ENCODE measurements around the gene KCND1.

Gene KCND1

GRCh38 chrX:48961585-48962091 is 10.0 kb downstream of the KCND1 start:
- Mint-ChIP-seq H3K36me3 (ENCODE audit: low read depth) (peaks cover 2% of the 10 kb centered on the region), H3K27ac (no peak overlapping the region), H3K9me3 (no peaks in the 10 kb centered on the region), H3K4me1 (peaks cover 19% of the 10 kb centered on the region), H3K27me3 (no peaks in the 10 kb centered on the region), H3K4me3 (no peak overlapping the region)
- DNase-seq (no peak), ATAC-seq (no peak)

- Mint-ChIP-seq H3K4me1 (peaks cover 24% of the 10 kb centered on the region), H3K27ac (peak overlapping the region; percentile 51)
- no peak for DNase-seq
Measured at GRCh38 chrX:48960291-48960690, 11.4 kb downstream of the KCND1 start.

GRCh38 chrX:48958635-48959094 is 13.0 kb downstream of the KCND1 start:
- DNase-seq (no peak), ATAC-seq (no peak)
- peak overlapping the region; percentile 95 for H3K4me3 Mint-ChIP-seq
- peaks cover 5% of the 10 kb centered on the region for H3K36me3 Mint-ChIP-seq (ENCODE audit: low read depth)
- H3K27me3 Mint-ChIP-seq: no peaks in the 10 kb centered on the region
- peaks cover 39% of the 10 kb centered on the region for H3K4me1 Mint-ChIP-seq
- no peaks in the 10 kb centered on the region for H3K9me3 Mint-ChIP-seq
- H3K27ac Mint-ChIP-seq: peak overlapping the region; percentile 100

More at GRCh38 chrX:48960291-48960690, 11.4 kb downstream of the KCND1 start:
- H3K36me3 Mint-ChIP-seq (ENCODE audit: low read depth): peaks cover 2% of the 10 kb centered on the region
- H3K27me3 Mint-ChIP-seq: no peaks in the 10 kb centered on the region
- no peak for ATAC-seq
- no peaks in the 10 kb centered on the region for H3K9me3 Mint-ChIP-seq
- H3K4me3 Mint-ChIP-seq: peak overlapping the region; percentile 24

DNA sequence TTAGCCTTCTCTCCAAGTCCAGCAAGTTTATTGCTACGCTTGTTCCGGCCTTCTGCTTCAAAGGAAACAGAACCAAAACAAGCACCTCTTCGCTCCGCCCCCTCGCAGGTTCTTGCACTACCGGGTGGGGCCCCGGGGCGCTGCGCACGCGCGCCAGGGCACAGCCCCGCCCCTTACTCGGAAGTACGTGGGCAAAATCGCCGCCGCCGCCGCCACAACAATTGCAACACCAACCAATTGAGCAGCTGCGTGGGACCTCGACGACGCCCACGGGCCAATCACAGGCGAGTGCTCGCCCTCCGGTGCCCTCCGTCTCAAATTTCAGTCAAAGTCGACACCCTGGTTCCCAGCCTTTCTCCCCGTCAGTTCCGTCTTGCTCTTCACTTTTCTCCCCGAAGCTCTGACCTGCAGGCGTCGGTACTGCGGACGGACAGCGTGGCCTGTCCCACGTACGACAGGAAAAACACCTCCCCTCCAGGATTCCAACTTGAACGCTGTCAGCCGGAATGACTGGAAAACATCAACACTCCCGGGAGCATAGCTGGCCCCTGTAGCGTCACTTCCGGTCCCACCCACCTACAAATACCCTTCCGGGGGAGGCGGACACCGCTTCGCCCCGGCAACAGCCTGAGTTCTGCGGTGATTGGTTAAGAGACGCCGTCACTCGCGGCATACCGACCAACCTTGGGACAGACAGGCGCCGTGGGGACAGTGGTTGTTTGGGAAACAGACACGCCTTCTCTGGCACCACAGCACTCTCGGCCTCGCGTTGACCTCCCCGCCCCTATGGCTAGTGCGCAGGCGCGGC is 13.6 kb downstream of the KCND1 start:
- H3K4me3 Mint-ChIP-seq: peak overlapping the region; percentile 95
- peak overlapping the region; percentile 100 for H3K27ac Mint-ChIP-seq
- ATAC-seq: peak; percentile 93
- H3K27me3 Mint-ChIP-seq: no peaks in the 10 kb centered on the region
- H3K9me3 Mint-ChIP-seq: no peaks in the 10 kb centered on the region
- peaks cover 6% of the 10 kb centered on the region for H3K36me3 Mint-ChIP-seq (ENCODE audit: low read depth)
- DNase-seq: peak; percentile 89
- peaks cover 45% of the 10 kb centered on the region for H3K4me1 Mint-ChIP-seq

- ATAC-seq (peak; percentile 66), DNase-seq (peak; percentile 77)
- no peaks in the 10 kb centered on the region for H3K9me3 Mint-ChIP-seq
- peak within 1 kb of the TSS; percentile 100 for H3K27ac Mint-ChIP-seq
- H3K4me3 Mint-ChIP-seq: peak within 1 kb of the TSS; percentile 95
- H3K4me1 Mint-ChIP-seq: peaks cover 50% of the 10 kb centered on the region
- no peaks in the 10 kb centered on the region for H3K27me3 Mint-ChIP-seq
- H3K36me3 Mint-ChIP-seq (ENCODE audit: low read depth): peaks cover 6% of the 10 kb centered on the region
Measured at GRCh38 chrX:48957477-48957826, 14.2 kb downstream of the KCND1 start, which contains the start of gene OTUD5. TSS of gene OTUD5 (minus strand) at chrX:48957607. CDS start at chrX:48957570, 37 bp downstream.

DNA sequence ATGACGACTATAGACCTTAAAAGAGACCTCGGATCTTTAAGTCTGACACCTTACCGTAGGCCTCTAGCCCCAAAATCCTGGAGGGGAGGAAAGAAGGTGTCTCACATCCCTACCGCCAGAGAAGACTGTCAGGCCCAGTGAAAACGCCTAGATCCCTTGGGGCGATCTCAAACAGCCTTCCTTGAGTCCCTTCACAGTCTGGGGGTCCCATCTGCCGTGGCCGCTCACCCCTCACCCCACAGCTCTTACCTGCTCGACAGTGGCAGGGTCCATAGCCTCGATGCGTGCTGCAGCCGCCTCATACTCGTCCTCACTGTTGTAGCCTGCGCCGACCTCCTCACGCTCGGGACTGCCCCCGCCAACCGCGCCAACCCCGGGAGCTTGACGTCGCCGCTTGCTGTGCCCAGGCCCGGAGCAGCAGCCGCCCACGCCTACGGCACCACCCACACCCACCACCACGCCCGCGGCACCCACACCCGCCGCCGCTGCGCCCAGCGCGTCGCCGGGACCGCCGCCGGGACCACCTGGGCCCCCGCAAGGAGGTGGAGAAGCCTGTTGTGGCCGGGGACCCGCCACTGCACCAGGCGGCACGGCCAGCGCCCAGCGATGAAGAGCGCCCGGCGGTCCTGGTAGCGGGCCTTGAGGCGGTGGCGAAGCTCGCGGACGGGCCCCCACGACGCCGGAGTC is 14.8 kb downstream of the KCND1 start:
- H3K27ac Mint-ChIP-seq: peak overlapping the region; percentile 86
- H3K9me3 Mint-ChIP-seq: no peaks in the 10 kb centered on the region
- ATAC-seq (peak; percentile 18), DNase-seq (peak; percentile 61)
- H3K27me3 Mint-ChIP-seq: no peaks in the 10 kb centered on the region
- peak overlapping the region; percentile 85 for H3K4me3 Mint-ChIP-seq
- H3K36me3 Mint-ChIP-seq (ENCODE audit: low read depth): peaks cover 6% of the 10 kb centered on the region
- H3K4me1 Mint-ChIP-seq: peaks cover 56% of the 10 kb centered on the region

DNA sequence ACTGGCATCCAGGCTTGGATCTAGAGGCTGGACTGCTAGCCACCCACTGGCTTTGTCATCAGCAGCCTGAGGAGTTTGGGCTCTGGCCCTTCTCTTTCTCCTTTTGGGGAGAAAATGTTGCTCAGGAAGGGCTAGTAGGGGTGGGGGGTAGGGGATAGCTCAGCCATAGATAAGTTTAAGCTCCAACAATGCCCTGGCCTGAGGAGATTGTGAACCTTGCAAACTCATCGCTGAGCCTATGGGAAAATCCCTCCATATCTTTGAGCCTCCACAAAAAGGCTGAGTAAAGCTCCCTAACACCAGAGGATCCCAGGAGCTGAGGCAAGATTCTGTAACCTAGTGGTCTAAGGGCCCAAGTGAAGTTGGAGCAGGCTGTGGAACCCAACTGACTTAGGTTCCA is 23.1 kb downstream of the KCND1 start:
- H3K9me3 Mint-ChIP-seq: no peaks in the 10 kb centered on the region
- peaks cover 41% of the 10 kb centered on the region for H3K4me1 Mint-ChIP-seq
- no peaks in the 10 kb centered on the region for H3K27me3 Mint-ChIP-seq
- no peak overlapping the region for H3K4me3 Mint-ChIP-seq
- H3K27ac Mint-ChIP-seq: no peak overlapping the region
- ATAC-seq (no peak), DNase-seq (no peak)
- peaks cover 3% of the 10 kb centered on the region for H3K36me3 Mint-ChIP-seq (ENCODE audit: low read depth)

GRCh38 chrX:48945517-48946348 is 25.9 kb downstream of the KCND1 start:
- Mint-ChIP-seq H3K27ac (no peak overlapping the region), H3K9me3 (no peaks in the 10 kb centered on the region), H3K4me3 (no peak overlapping the region), H3K4me1 (peaks cover 48% of the 10 kb centered on the region), H3K36me3 (ENCODE audit: low read depth) (peaks cover 18% of the 10 kb centered on the region), H3K27me3 (no peaks in the 10 kb centered on the region)
- ATAC-seq (no peak), DNase-seq (peak; percentile 52)

DNA sequence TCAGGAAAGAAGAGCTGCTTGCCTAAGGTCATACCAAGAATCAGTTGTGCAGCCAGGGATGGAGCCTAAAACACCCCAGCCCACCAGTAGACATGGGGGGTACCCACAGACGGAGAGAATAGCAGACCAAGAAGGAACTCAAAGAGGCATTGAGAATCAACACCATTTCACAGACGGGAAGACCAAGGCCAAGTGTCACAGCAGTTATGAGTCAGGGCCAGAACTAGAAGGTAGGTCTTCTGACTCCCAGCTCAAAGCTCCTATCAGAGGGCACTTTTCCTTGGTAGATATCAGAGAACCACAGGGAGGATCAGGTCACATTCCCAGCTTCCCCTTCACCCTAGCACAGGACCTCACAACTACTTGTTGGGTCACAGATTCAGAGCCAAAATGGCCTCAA is 28.7 kb downstream of the KCND1 start:
- H3K9me3 Mint-ChIP-seq: no peaks in the 10 kb centered on the region
- peaks cover 19% of the 10 kb centered on the region for H3K36me3 Mint-ChIP-seq (ENCODE audit: low read depth)
- DNase-seq (no peak), ATAC-seq (no peak)
- H3K4me1 Mint-ChIP-seq: peaks cover 74% of the 10 kb centered on the region
- H3K4me3 Mint-ChIP-seq: peak overlapping the region; percentile 46
- H3K27ac Mint-ChIP-seq: peak overlapping the region; percentile 87
- no peaks in the 10 kb centered on the region for H3K27me3 Mint-ChIP-seq

DNA sequence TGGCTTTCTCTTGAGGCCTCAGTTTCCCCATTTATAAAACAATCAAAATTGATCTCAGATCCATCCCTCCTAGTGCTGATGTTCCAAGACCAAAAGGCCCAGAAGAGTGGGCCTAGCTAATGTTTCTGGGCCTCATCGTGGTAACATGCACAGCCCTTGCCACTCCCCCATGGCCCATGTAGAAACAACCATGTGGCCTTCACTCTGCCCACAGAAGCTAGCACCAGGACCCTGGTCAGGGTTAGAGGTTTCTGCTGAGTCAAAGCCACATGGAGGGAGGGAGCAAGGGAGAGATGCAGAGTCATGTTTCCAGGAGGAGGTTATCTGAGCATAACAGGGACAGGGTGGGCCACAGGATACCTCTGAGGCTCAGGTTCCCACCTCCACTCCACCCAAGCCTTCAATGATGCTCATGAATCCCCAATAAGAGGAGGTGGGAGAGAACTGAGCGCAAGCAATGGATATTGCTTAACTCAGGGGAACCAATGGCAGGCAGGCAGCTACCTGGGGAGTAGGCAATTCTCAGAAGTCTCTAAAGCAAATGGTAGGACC is 31.2 kb downstream of the KCND1 start:
- Mint-ChIP-seq H3K4me1 (peaks cover 89% of the 10 kb centered on the region), H3K27me3 (no peaks in the 10 kb centered on the region), H3K9me3 (no peaks in the 10 kb centered on the region), H3K27ac (peak overlapping the region; percentile 97), H3K36me3 (ENCODE audit: low read depth) (peaks cover 21% of the 10 kb centered on the region), H3K4me3 (no peak overlapping the region)
- DNase-seq (no peak), ATAC-seq (no peak)

GRCh38 chrX:48939524-48940228 is 32.0 kb downstream of the KCND1 start:
- ATAC-seq (no peak), DNase-seq (no peak)
- peaks cover 29% of the 10 kb centered on the region for H3K36me3 Mint-ChIP-seq (ENCODE audit: low read depth)
- H3K4me1 Mint-ChIP-seq: peaks cover 97% of the 10 kb centered on the region
- H3K9me3 Mint-ChIP-seq: no peaks in the 10 kb centered on the region
- peak overlapping the region; percentile 97 for H3K27ac Mint-ChIP-seq
- peak overlapping the region; percentile 74 for H3K4me3 Mint-ChIP-seq
- H3K27me3 Mint-ChIP-seq: no peaks in the 10 kb centered on the region

GRCh38 chrX:48938721-48939425 is 32.8 kb downstream of the KCND1 start:
- H3K4me1 Mint-ChIP-seq: peaks cover 99% of the 10 kb centered on the region
- H3K4me3 Mint-ChIP-seq: peak overlapping the region; percentile 74
- peak overlapping the region; percentile 97 for H3K27ac Mint-ChIP-seq
- peak; percentile 55 for ATAC-seq
- no peaks in the 10 kb centered on the region for H3K9me3 Mint-ChIP-seq
- DNase-seq: peak; percentile 74
- peaks cover 36% of the 10 kb centered on the region for H3K36me3 Mint-ChIP-seq (ENCODE audit: low read depth)
- H3K27me3 Mint-ChIP-seq: no peaks in the 10 kb centered on the region
